Activated CD4-positive, alpha-beta T cell treated with anti-CD3 and anti-CD28 coated beads, Interleukin-2, amount 10 ng/mL, durations not matched to agents 7 days and 5 days (primary cell): ENCODE results near the gene ACACB. TPM values are rescaled to one million over a fixed set of nuclear protein-coding genes. Genes with fewer than 3 reads are reported as not detected.

Experiments used
- CTCF ChIA-PET: fragments of 350-600 bp; sonication (Branson Sonifier 250); formaldehyde crosslinking; loops from one replicate; lab custom pipeline; 2021; ENCODE audit warnings: antibody characterized with exemption; lab: Charles Lee
- POLR2A ChIA-PET: fragments of 350-600 bp; sonication (Branson Sonifier 250); formaldehyde crosslinking; loops from one replicate; lab custom pipeline; 2021; ENCODE audit warnings: antibody characterized with exemption; lab: Charles Lee
- DNase-seq: peaks from one replicate; pipeline ENCODE4 v3.0.0-alpha.2; 2020
- H3K27ac Mint-ChIP-seq: one replicate; pipeline ENCODE4 v1.8.0; 2021; ENCODE audit warnings: mild to moderate bottlenecking, moderate library complexity, mixed read lengths
- H3K27me3 Mint-ChIP-seq: one replicate; pipeline ENCODE4 v1.8.0; 2021; ENCODE audit warnings: mixed read lengths
- H3K36me3 Mint-ChIP-seq: one replicate; pipeline ENCODE4 v1.8.0; 2021; ENCODE audit warnings: low read depth, mixed read lengths
- H3K4me1 Mint-ChIP-seq: one replicate; pipeline ENCODE4 v1.8.0; 2021; ENCODE audit warnings: mixed read lengths
- H3K4me3 Mint-ChIP-seq: one replicate; pipeline ENCODE4 v1.8.0; 2021; ENCODE audit warnings: mild to moderate bottlenecking, moderate library complexity, mixed read lengths
- H3K9me3 Mint-ChIP-seq: one replicate; pipeline ENCODE4 v1.8.0; 2021; ENCODE audit warnings: mixed read lengths
- total RNA-seq, 2 experiments: library from RNA; stranded (reverse); gene quantifications; one replicate each; pipeline ENCODE4 v1.2.3, GENCODE V29; 2021

ACACB gene
- total RNA-seq, 2 experiments from 2014 or later, result 10.3 to 13.3 TPM

- POLR2A ChIA-PET, result no interaction called here
- CTCF ChIA-PET, result interaction anchor here (0.6 kb wide), 1 partner anchor 75 kb away, joined by 3 read pairs; no protein-coding TSS in a partner anchor
- H3K27ac Mint-ChIP-seq, result peak overlapping the region; percentile 93
- no peaks in the 10 kb centered on the region for H3K9me3 Mint-ChIP-seq
- H3K4me1 Mint-ChIP-seq, result peaks cover 18% of the 10 kb centered on the region
- peak overlapping the region; percentile 88 for H3K4me3 Mint-ChIP-seq
- H3K27me3 Mint-ChIP-seq, result peaks cover 3% of the 10 kb centered on the region
- peak; percentile 83 for DNase-seq
- H3K36me3 Mint-ChIP-seq, result no peaks in the 10 kb centered on the region
Observed at GRCh38 chr12:109154451-109155438, 38.4 kb downstream of the ACACB start.

- Mint-ChIP-seq H3K36me3 (no peaks in the 10 kb centered on the region), H3K9me3 (no peaks in the 10 kb centered on the region), H3K27me3 (peaks cover 3% of the 10 kb centered on the region), H3K4me3 (peak overlapping the region; percentile 88), H3K4me1 (peaks cover 18% of the 10 kb centered on the region), H3K27ac (no peak overlapping the region)
- POLR2A ChIA-PET, result no interaction called here
- no peak for DNase-seq
- CTCF ChIA-PET, result no interaction called here
Observed at GRCh38 chr12:109156036-109156435, 39.6 kb downstream of the ACACB start.

- ChIA-PET CTCF (no interaction called here), POLR2A (no interaction called here)
- DNase-seq, result no peak
- H3K27ac Mint-ChIP-seq, result no peak overlapping the region
- no peak overlapping the region for H3K4me3 Mint-ChIP-seq
- H3K9me3 Mint-ChIP-seq, result no peaks in the 10 kb centered on the region
- H3K36me3 Mint-ChIP-seq, result no peaks in the 10 kb centered on the region
- H3K4me1 Mint-ChIP-seq, result peaks cover 18% of the 10 kb centered on the region
- peaks cover under 1% of the 10 kb centered on the region for H3K27me3 Mint-ChIP-seq
Observed at GRCh38 chr12:109156586-109156985, 40.2 kb downstream of the ACACB start.

- ChIA-PET POLR2A (no interaction called here), CTCF (interaction anchor here (0.7 kb wide), 1 partner anchor 643 kb away, joined by 4 read pairs; no protein-coding TSS in a partner anchor)
- no peak for DNase-seq
- Mint-ChIP-seq H3K4me1 (peaks cover 18% of the 10 kb centered on the region), H3K36me3 (no peaks in the 10 kb centered on the region), H3K9me3 (no peaks in the 10 kb centered on the region), H3K4me3 (no peak overlapping the region), H3K27me3 (no peaks in the 10 kb centered on the region), H3K27ac (no peak overlapping the region)
Observed at GRCh38 chr12:109157986-109158385, 41.6 kb downstream of the ACACB start.

GRCh38 chr12:109160433-109160832 lies 44.0 kb downstream of the ACACB start:
- Mint-ChIP-seq H3K4me3 (no peak overlapping the region), H3K27me3 (no peaks in the 10 kb centered on the region), H3K36me3 (peaks cover 4% of the 10 kb centered on the region), H3K27ac (no peak overlapping the region), H3K4me1 (peaks cover 9% of the 10 kb centered on the region), H3K9me3 (no peaks in the 10 kb centered on the region)
- DNase-seq, result no peak
- CTCF ChIA-PET, result no interaction called here
- POLR2A ChIA-PET, result no interaction called here

- H3K4me3 Mint-ChIP-seq, result no peak overlapping the region
- H3K9me3 Mint-ChIP-seq, result no peaks in the 10 kb centered on the region
- H3K27me3 Mint-ChIP-seq, result no peaks in the 10 kb centered on the region
- CTCF ChIA-PET, result no interaction called here
- H3K36me3 Mint-ChIP-seq, result peaks cover 4% of the 10 kb centered on the region
- peaks cover 5% of the 10 kb centered on the region for H3K4me1 Mint-ChIP-seq
- POLR2A ChIA-PET, result no interaction called here
- no peak overlapping the region for H3K27ac Mint-ChIP-seq
- DNase-seq, result no peak
Observed at GRCh38 chr12:109160873-109161272, 44.5 kb downstream of the ACACB start.

- no peak for DNase-seq
- Mint-ChIP-seq H3K36me3 (peaks cover 4% of the 10 kb centered on the region), H3K27ac (no peak overlapping the region), H3K9me3 (no peaks in the 10 kb centered on the region), H3K4me1 (peaks cover 4% of the 10 kb centered on the region), H3K4me3 (no peak overlapping the region), H3K27me3 (no peaks in the 10 kb centered on the region)
- ChIA-PET CTCF (interaction anchor here (0.6 kb wide), 1 partner anchor 34 kb away, joined by 3 read pairs; no protein-coding TSS in a partner anchor), POLR2A (no interaction called here)
Observed at GRCh38 chr12:109162551-109162950, 46.2 kb downstream of the ACACB start.

- no peaks in the 10 kb centered on the region for H3K27me3 Mint-ChIP-seq
- H3K9me3 Mint-ChIP-seq, result no peaks in the 10 kb centered on the region
- POLR2A ChIA-PET, result no interaction called here
- H3K36me3 Mint-ChIP-seq, result peaks cover 4% of the 10 kb centered on the region
- peaks cover 4% of the 10 kb centered on the region for H3K4me1 Mint-ChIP-seq
- H3K4me3 Mint-ChIP-seq, result no peak overlapping the region
- no peak overlapping the region for H3K27ac Mint-ChIP-seq
- CTCF ChIA-PET, result interaction anchor here (0.6 kb wide), 1 partner anchor 34 kb away, joined by 3 read pairs; no protein-coding TSS in a partner anchor
- no peak for DNase-seq
Observed at GRCh38 chr12:109163167-109163566, 46.8 kb downstream of the ACACB start.

GRCh38 chr12:109165599-109165998 lies 49.2 kb downstream of the ACACB start:
- ChIA-PET CTCF (no interaction called here), POLR2A (no interaction called here)
- Mint-ChIP-seq H3K9me3 (no peaks in the 10 kb centered on the region), H3K4me3 (no peak overlapping the region), H3K27me3 (no peaks in the 10 kb centered on the region), H3K27ac (no peak overlapping the region), H3K4me1 (peaks cover 4% of the 10 kb centered on the region), H3K36me3 (peaks cover 5% of the 10 kb centered on the region)
- no peak for DNase-seq

- Mint-ChIP-seq H3K4me1 (peaks cover 4% of the 10 kb centered on the region), H3K27ac (no peak overlapping the region), H3K27me3 (no peaks in the 10 kb centered on the region), H3K36me3 (peaks cover 5% of the 10 kb centered on the region), H3K9me3 (no peaks in the 10 kb centered on the region), H3K4me3 (no peak overlapping the region)
- ChIA-PET CTCF (no interaction called here), POLR2A (no interaction called here)
- DNase-seq, result no peak
Observed at GRCh38 chr12:109166371-109166770, 50.0 kb downstream of the ACACB start.

GRCh38 chr12:109167781-109168180 lies 51.4 kb downstream of the ACACB start:
- Mint-ChIP-seq H3K9me3 (peaks cover 3% of the 10 kb centered on the region), H3K27ac (no peak overlapping the region), H3K4me1 (peaks cover 4% of the 10 kb centered on the region), H3K4me3 (no peak overlapping the region), H3K27me3 (no peaks in the 10 kb centered on the region), H3K36me3 (peaks cover 17% of the 10 kb centered on the region)
- DNase-seq, result no peak
- POLR2A ChIA-PET, result no interaction called here
- CTCF ChIA-PET, result no interaction called here

GRCh38 chr12:109169262-109169661 lies 52.9 kb downstream of the ACACB start:
- no peak overlapping the region for H3K27ac Mint-ChIP-seq
- H3K4me3 Mint-ChIP-seq, result no peak overlapping the region
- H3K27me3 Mint-ChIP-seq, result no peaks in the 10 kb centered on the region
- CTCF ChIA-PET, result no interaction called here
- H3K9me3 Mint-ChIP-seq, result peaks cover 9% of the 10 kb centered on the region
- H3K4me1 Mint-ChIP-seq, result no peaks in the 10 kb centered on the region
- DNase-seq, result no peak
- POLR2A ChIA-PET, result interaction anchor here (0.6 kb wide), 1 partner anchor 41 kb away, joined by 4 read pairs; no protein-coding TSS in a partner anchor
- peaks cover 27% of the 10 kb centered on the region for H3K36me3 Mint-ChIP-seq

GRCh38 chr12:109169686-109170085 lies 53.3 kb downstream of the ACACB start:
- Mint-ChIP-seq H3K4me3 (no peak overlapping the region), H3K27ac (no peak overlapping the region), H3K36me3 (peaks cover 27% of the 10 kb centered on the region), H3K9me3 (peaks cover 9% of the 10 kb centered on the region), H3K4me1 (no peaks in the 10 kb centered on the region), H3K27me3 (no peaks in the 10 kb centered on the region)
- ChIA-PET CTCF (no interaction called here), POLR2A (no interaction called here)
- DNase-seq, result no peak
